SK-N-SH (cell line): ENCODE measurements around the gene FAM81A. TPM values are rescaled to one million over a fixed set of nuclear protein-coding genes. Genes with fewer than 3 reads are reported as not detected.

ENCODE experiments used
- CTCF ChIA-PET: fragments of 300-600, 350-600 bp; formaldehyde crosslinking; extraction: SDS; loops from one replicate; lab custom pipeline; 2021; lab: Yijun Ruan, JAX
- POLR2A ChIA-PET: fragments of 350-600 bp; sonication (Branson Sonifier 250); formaldehyde crosslinking; extraction: SDS; loops from one replicate; lab custom pipeline; 2020; ENCODE audit warnings: antibody characterized with exemption, inconsistent platforms; lab: Yijun Ruan, JAX
- DNase-seq: peaks from one replicate; pipeline ENCODE4 v3.0.0; 2012
- H2AFZ ChIP-seq: fragments of 200-600 bp; sonication (generic); 2 replicates; pipeline ENCODE4 v1.8.1; 2016; ENCODE audit warnings: antibody characterized with exemption, mild to moderate bottlenecking, low read depth
- H3F3A ChIP-seq: fragments of 200-600 bp; sonication (generic); replicated peaks from 2 replicates; pipeline ENCODE3; 2016; ENCODE audit warnings: antibody characterized with exemption, mild to moderate bottlenecking; ENCODE audit not compliant: insufficient read depth
- H3K27ac ChIP-seq, 2 experiments: fragments of 200-500 bp in 1 of 2; fragments of 200-600 bp in 1 of 2; sonication (Bioruptor generic) in 1 of 2; sonication (generic), shearing (Covaris generic) in 1 of 2; 2 replicates each; pipeline versions ENCODE4 v1.5.1 to v1.6.1; 2014 to 2016; ENCODE audit warnings: low read depth in 2 of 2, inconsistent platforms in 1 of 2, low read length in 1 of 2, mild to moderate bottlenecking in 1 of 2, mixed read lengths in 1 of 2
- H3K27me3 ChIP-seq: fragments of 200-600 bp; sonication (generic), shearing (Covaris generic); 2 replicates; pipeline ENCODE4 v1.6.1; 2016; ENCODE audit warnings: mixed run types; ENCODE audit not compliant: insufficient read depth
- H3K36me3 ChIP-seq, 2 experiments: fragments of 200-500 bp in 1 of 2; fragments of 200-600 bp in 1 of 2; sonication (Bioruptor generic) in 1 of 2; sonication (generic) in 1 of 2; replicated peaks in 1 of 2; 2 replicates each; pipeline versions ENCODE3 to v1.5.1; 2014 to 2016; ENCODE audit warnings: low read length in 1 of 2, mild to moderate bottlenecking in 1 of 2; ENCODE audit not compliant: insufficient read depth in 2 of 2, control insufficient read depth in 1 of 2
- H3K4me1 ChIP-seq, 2 experiments: fragments of 200-500 bp in 1 of 2; fragments of 200-600 bp in 1 of 2; sonication (Bioruptor generic) in 1 of 2; sonication (generic), shearing (Covaris generic) in 1 of 2; 2 replicates each; pipeline versions ENCODE4 v1.5.1 to v1.6.1; 2014 to 2016; ENCODE audit warnings: low read depth in 1 of 2, low read length in 1 of 2, mixed run types in 1 of 2; ENCODE audit not compliant: insufficient read depth in 2 of 2, control insufficient read depth in 1 of 2
- H3K4me2 ChIP-seq: fragments of 200-600 bp; sonication (generic), shearing (Covaris generic); 2 replicates; pipeline ENCODE4 v1.6.1; 2017; ENCODE audit warnings: mixed run types
- H3K4me3 ChIP-seq, 2 experiments: fragments of 200-500 bp in 1 of 2; fragments of 200-600 bp in 1 of 2; sonication (Bioruptor generic) in 1 of 2; sonication (generic), shearing (Covaris generic) in 1 of 2; 2 replicates each; pipeline versions ENCODE4 v1.5.1 to v1.8.1; 2014 to 2016; ENCODE audit warnings: low read depth in 2 of 2, inconsistent platforms in 1 of 2, low read length in 1 of 2, mild to moderate bottlenecking in 1 of 2, mixed read lengths in 1 of 2, moderate library complexity in 1 of 2
- H3K79me2 ChIP-seq: fragments of 200-600 bp; sonication (generic); 2 replicates; pipeline ENCODE4 v1.8.1; 2017; ENCODE audit warnings: mild to moderate bottlenecking; ENCODE audit not compliant: insufficient read depth
- H3K9ac ChIP-seq: fragments of 200-600 bp; sonication (generic); 2 replicates; pipeline ENCODE4 v1.6.1; 2017; ENCODE audit warnings: mixed run types
- H3K9me2 ChIP-seq: fragments of 200-600 bp; sonication (generic); 2 replicates; pipeline ENCODE4 v1.6.1; 2017; ENCODE audit warnings: mixed run types
- H3K9me3 ChIP-seq: fragments of 200-600 bp; sonication (generic); 2 replicates; pipeline ENCODE4 v1.6.1; 2017; ENCODE audit warnings: mixed run types, mild to moderate bottlenecking, moderate library complexity
- H4K20me1 ChIP-seq: fragments of 200-600 bp; sonication (generic); 2 replicates; pipeline ENCODE4 v1.6.1; 2017; ENCODE audit warnings: mild to moderate bottlenecking, mixed run types; ENCODE audit not compliant: insufficient read depth
- CHD2 ChIP-seq: fragments of 150-350 bp; IDR thresholded peaks from 2 replicates; pipeline ENCODE4 v1.6.1; 2018; ENCODE audit warnings: low read length; ENCODE audit not compliant: partially characterized antibody
- ELF1 ChIP-seq: IDR thresholded peaks from 2 replicates; pipeline ENCODE4 v1.4.0; 2012
- EZH2phosphoT487 ChIP-seq: fragments of 200-600 bp; sonication (generic); IDR thresholded peaks from 2 replicates; pipeline ENCODE4 v1.6.1; 2017; ENCODE audit warnings: low read depth, mixed run types, mild to moderate bottlenecking, antibody characterized with exemption, moderate library complexity, borderline replicate concordance
- FOSL2 ChIP-seq: IDR thresholded peaks from 2 replicates; pipeline ENCODE4 v1.4.0; 2012; ENCODE audit warnings: low read depth, mild to moderate bottlenecking, moderate library complexity, borderline replicate concordance
- FOXJ3 ChIP-seq: sonication (generic); formaldehyde crosslinking; IDR thresholded peaks from 2 replicates; pipeline ENCODE4 v1.5.1; 2020; ENCODE audit warnings: mild to moderate bottlenecking, missing genetic modification reagents
- FOXM1 ChIP-seq: IDR thresholded peaks from 2 replicates; pipeline ENCODE4 v1.4.0; 2012; ENCODE audit warnings: low read depth, mild to moderate bottlenecking
- GABPA ChIP-seq: IDR thresholded peaks from 2 replicates; pipeline ENCODE4 v1.4.0; 2012; ENCODE audit warnings: low read depth, mild to moderate bottlenecking
- IRF3 ChIP-seq: fragments of 150-350 bp; IDR thresholded peaks from 2 replicates; pipeline ENCODE4 v1.6.1; 2016; ENCODE audit warnings: mild to moderate bottlenecking, low read depth, low read length
- JUND ChIP-seq: IDR thresholded peaks from 2 replicates; pipeline ENCODE4 v1.4.0; 2012
- MEF2A ChIP-seq: IDR thresholded peaks from 2 replicates; pipeline ENCODE4 v1.4.0; 2012; ENCODE audit warnings: low read depth, borderline replicate concordance
- NFIC ChIP-seq: IDR thresholded peaks from 2 replicates; pipeline ENCODE4 v1.4.0; 2012; ENCODE audit warnings: borderline replicate concordance
- NRF1 ChIP-seq: IDR thresholded peaks from 2 replicates; pipeline ENCODE4 v1.6.1; 2012; ENCODE audit warnings: low read depth, mild to moderate bottlenecking, low read length
- POLR2AphosphoS5 ChIP-seq: IDR thresholded peaks from 2 replicates; pipeline ENCODE4 v1.6.1; 2012; ENCODE audit warnings: low read depth, low read length
- SIN3A ChIP-seq: IDR thresholded peaks from 2 replicates; pipeline ENCODE4 v1.6.1; 2012; ENCODE audit warnings: low read depth, mild to moderate bottlenecking, low read length, moderate library complexity, borderline replicate concordance
- TCF12 ChIP-seq: IDR thresholded peaks from 2 replicates; pipeline ENCODE4 v1.4.0; 2012
- YY1 ChIP-seq: IDR thresholded peaks from 2 replicates; pipeline ENCODE4 v1.4.0; 2012; ENCODE audit warnings: low read depth, mild to moderate bottlenecking
- WGBS: methylation state at CpG from one replicate; pipeline ENCODE4 v1.1.6; 2017; ENCODE audit warnings: low lambda C conversion rate; 5-methylcytosine and 5-hydroxymethylcytosine counted together
- polyA plus RNA-seq, 3 experiments: library from polyadenylated mRNA; depleted of rRNA; stranded (reverse); fragments of >200 nt; gene quantifications; 2 replicates each; pipeline ENCODE4 v1.2.3, GENCODE V29; 2012

The FAM81A gene
- polyA plus RNA-seq, 1 of the 3 experiments (the other 2 are of a cell fraction), result 1.1 TPM

- no peaks in the 10 kb centered on the region; a peak in 1 of 4 replicates for H3K4me1 ChIP-seq
- no peak overlapping the region for H3K4me3 ChIP-seq
- H3K9me3 ChIP-seq, result no peaks in the 10 kb centered on the region
- no peaks in the 10 kb centered on the region for H3K9me2 ChIP-seq
- no peaks in the 10 kb centered on the region for H4K20me1 ChIP-seq
- POLR2A ChIA-PET, result no interaction called here
- no peak overlapping the region for H2AFZ ChIP-seq
- no peak overlapping the region for H3K27ac ChIP-seq
- H3K79me2 ChIP-seq, result no peaks in the 10 kb centered on the region
- no peak for TF ChIP-seq NRF1
- no peak for TF ChIP-seq CHD2
- TF ChIP-seq GABPA, result no peak
- no peak for TF ChIP-seq IRF3
- no peak for TF ChIP-seq POLR2AphosphoS5
- no peak for TF ChIP-seq FOXJ3 (CRISPR knock-in tag)
- no peaks in the 10 kb centered on the region for H3K36me3 ChIP-seq
- H3K4me2 ChIP-seq, result no peak overlapping the region
- CTCF ChIA-PET, result no interaction called here
- no peak overlapping the region for H3K9ac ChIP-seq
- H3K27me3 ChIP-seq, result no peaks in the 10 kb centered on the region
- no peaks in the 10 kb centered on the region for H3F3A ChIP-seq
- DNase-seq, result no peak
- 55% methylated on average over 2 of the region's 2 CpGs for WGBS
Measured at GRCh38 chr15:59410391-59410896, 27.5 kb upstream of the FAM81A start.

- Histone ChIP-seq H3K9me3 (no peaks in the 10 kb centered on the region), H3K27ac (no peak overlapping the region), H3K9ac (no peak overlapping the region), H3K4me3 (no peak overlapping the region), H3K79me2 (no peaks in the 10 kb centered on the region), H3K4me2 (no peak overlapping the region), H3K27me3 (no peaks in the 10 kb centered on the region), H3K36me3 (no peaks in the 10 kb centered on the region), H2AFZ (no peak overlapping the region), H3K4me1 (no peaks in the 10 kb centered on the region; a peak in 1 of 4 replicates), H4K20me1 (no peaks in the 10 kb centered on the region), H3K9me2 (no peaks in the 10 kb centered on the region), H3F3A (no peaks in the 10 kb centered on the region)
- no peak for DNase-seq
- ChIA-PET CTCF (interaction anchor here (0.6 to 2.0 kb wide), 3 partner anchors 29 to 252 kb away, joined by 3 to 6 read pairs (median 3); no protein-coding TSS in a partner anchor), POLR2A (no interaction called here)
- WGBS, result 31% methylated on average over 2 of the region's 2 CpGs
- TF ChIP-seq NFIC (no peak), FOSL2 (no peak), ELF1 (no peak), NRF1 (no peak), MEF2A (no peak), FOXM1 (no peak), JUND (no peak), YY1 (no peak), FOXJ3 (CRISPR knock-in tag) (no peak), TCF12 (no peak), SIN3A (no peak), CHD2 (no peak), EZH2phosphoT487 (no peak)
Measured at GRCh38 chr15:59413577-59413976, 24.4 kb upstream of the FAM81A start.
